GM12878 (cell line): Measurements from ENCODE around the gene IL15. TPM values are rescaled to one million over a fixed set of nuclear protein-coding genes. Genes with fewer than 3 reads are reported as not detected.
A peak's percentile ranks its signal among the peaks of the same experiment; 100 is the strongest.

Experiments
- ATAC-seq: fragments of 200-7000 bp; cut with Tn5 transposase; 3 replicates; pipeline ENCODE4 v1.9.1; 2020; ENCODE audit warnings: mild to moderate bottlenecking, moderate library complexity
- BruUV-seq: library from RNA; stranded (reverse); fragments of 400-500 nt; replicated peaks from 2 replicates; lab custom pipeline; 2021; lab: Mats Ljungman, UMichigan
- CTCF ChIA-PET: fragments of 300-600 bp; sonication (Branson Sonifier 250); formaldehyde crosslinking; extraction: SDS; loops from one replicate; lab custom pipeline; 2021; ENCODE audit warnings: inconsistent platforms; lab: Yijun Ruan, JAX
- POLR2A ChIA-PET: fragments of 350-600 bp; formaldehyde crosslinking; extraction: SDS; loops from one replicate; lab custom pipeline; 2021; ENCODE audit warnings: inconsistent platforms; lab: Charles Lee
- RAD21 ChIA-PET: fragments of 300-600 bp; sonication (Branson Sonifier 250); formaldehyde crosslinking; loops from one replicate; lab custom pipeline; 2023; ENCODE audit warnings: antibody characterized with exemption; ENCODE audit not compliant: unreplicated experiment; lab: Charles Lee
- SMC1A ChIA-PET: fragments of 300-600 bp; sonication (Branson Sonifier 250); formaldehyde crosslinking; loops from one replicate; lab custom pipeline; 2023; ENCODE audit not compliant: unreplicated experiment, uncharacterized antibody; lab: Charles Lee
- DNase-seq: peaks from one replicate; pipeline ENCODE4 v3.0.0-alpha.2; 2011; ENCODE audit warnings: low read depth, low spot score
- FAIRE-seq: peaks from 3 replicates; lab custom pipeline; 2011; peaks lifted over from hg19 to GRCh38; lab: Jason Lieb, UNC
- H2AFZ ChIP-seq: 2 replicates; pipeline ENCODE4 v1.6.0; 2011; ENCODE audit warnings: low read depth, low read length, control low read depth; ENCODE audit not compliant: control insufficient read depth
- H3K27ac ChIP-seq: 2 replicates; pipeline ENCODE4 v1.5.1; 2011; ENCODE audit warnings: control low read depth; ENCODE audit not compliant: control insufficient read depth, insufficient read depth
- H3K27me3 ChIP-seq, 2 experiments: replicated peaks in 1 of 2; 2 replicates each; pipeline versions ENCODE4 v1.6.0 to v1.6.1; 2011; ENCODE audit warnings: low read length in 1 of 2; ENCODE audit not compliant: control insufficient read depth in 2 of 2, insufficient read depth in 2 of 2
- H3K36me3 ChIP-seq, 2 experiments: 2 replicates each; pipeline ENCODE4 v1.5.1; 2011; ENCODE audit warnings: low read length in 1 of 2; ENCODE audit not compliant: control insufficient read depth in 2 of 2, insufficient read depth in 2 of 2
- H3K4me1 ChIP-seq: 2 replicates; pipeline ENCODE4 v1.6.1; 2011; ENCODE audit warnings: mild to moderate bottlenecking, low read length, moderate library complexity, mixed read lengths; ENCODE audit not compliant: control insufficient read depth, insufficient read depth
- H3K4me2 ChIP-seq: 2 replicates; pipeline ENCODE4 v1.6.0; 2011; ENCODE audit warnings: control low read depth; ENCODE audit not compliant: control insufficient read depth, insufficient read depth
- H3K4me3 ChIP-seq: fragments of 200-600 bp; sonication (generic); 2 replicates; pipeline ENCODE4 v1.5.1; 2016
- H3K79me2 ChIP-seq: 2 replicates; pipeline ENCODE4 v1.6.0; 2011; ENCODE audit warnings: low read length; ENCODE audit not compliant: control insufficient read depth, insufficient read depth
- H3K9ac ChIP-seq: 2 replicates; pipeline ENCODE4 v1.8.0; 2011; ENCODE audit warnings: low read length, control low read depth, mixed read lengths; ENCODE audit not compliant: control insufficient read depth, insufficient read depth
- H3K9me3 ChIP-seq: replicated peaks from 3 replicates; pipeline ENCODE4 v1.5.1; 2011; ENCODE audit warnings: mild to moderate bottlenecking, low read length; ENCODE audit not compliant: control insufficient read depth, insufficient read depth
- H4K20me1 ChIP-seq: 2 replicates; pipeline ENCODE4 v1.6.0; 2011; ENCODE audit not compliant: control insufficient read depth, insufficient read depth
- BCL11A ChIP-seq: IDR thresholded peaks from 2 replicates; pipeline ENCODE4 v1.6.1; 2011; ENCODE audit warnings: low read depth, low read length
- BRCA1 ChIP-seq: IDR thresholded peaks from 2 replicates; pipeline ENCODE4 v1.6.1; 2011; ENCODE audit warnings: low read depth, low read length, improper control_type of control experiment
- HDGF ChIP-seq: fragments of 450-650 bp; IDR thresholded peaks from 2 replicates; pipeline ENCODE4 v1.6.1; 2016; ENCODE audit warnings: antibody characterized with exemption
- JUND ChIP-seq: IDR thresholded peaks from 2 replicates; pipeline ENCODE4 v1.6.1; 2012; ENCODE audit warnings: low read depth, mild to moderate bottlenecking, low read length, improper control_type of control experiment, moderate library complexity
- KDM1A ChIP-seq: fragments of 200-600 bp; sonication (generic); IDR thresholded peaks from 2 replicates; pipeline ENCODE4 v1.6.1; 2016; ENCODE audit warnings: borderline replicate concordance
- NR2F1 ChIP-seq: fragments of 450-650 bp; conservative IDR thresholded peaks from 2 replicates; pipeline ENCODE4 v1.6.1; 2017; ENCODE audit warnings: mild to moderate bottlenecking
- NRF1 ChIP-seq: conservative IDR thresholded peaks from 2 replicates; pipeline ENCODE4 v1.6.1; 2011; ENCODE audit warnings: mild to moderate bottlenecking, low read depth, low read length, improper control_type of control experiment
- POU2F2 ChIP-seq: IDR thresholded peaks from 3 replicates; pipeline ENCODE4 v1.6.1; 2011; ENCODE audit warnings: low read depth, mild to moderate bottlenecking, low read length, borderline replicate concordance
- RAD21 ChIP-seq: IDR thresholded peaks from 2 replicates; pipeline ENCODE4 v1.6.1; 2011; ENCODE audit warnings: mild to moderate bottlenecking, low read depth, low read length, moderate library complexity; ENCODE audit not compliant: insufficient read depth
- SP1 ChIP-seq: IDR thresholded peaks from one replicate; pipeline ENCODE4 v1.6.1; 2011; ENCODE audit warnings: low read depth, low read length
- SPI1 ChIP-seq: IDR thresholded peaks from 2 replicates; pipeline ENCODE4 v1.6.1; 2011; ENCODE audit warnings: low read depth, mild to moderate bottlenecking, low read length, moderate library complexity, borderline replicate concordance; ENCODE audit not compliant: insufficient read depth
- SRF ChIP-seq, 2 experiments: IDR thresholded peaks; 2 replicates each; pipeline ENCODE4 v1.6.1; 2011; ENCODE audit warnings: low read depth in 2 of 2, low read length in 2 of 2, mild to moderate bottlenecking in 1 of 2, moderate library complexity in 1 of 2
- STAT1 ChIP-seq: fragments of 450-650 bp; conservative IDR thresholded peaks from 2 replicates; pipeline ENCODE4 v1.6.1; 2014; ENCODE audit warnings: antibody characterized with exemption, mild to moderate bottlenecking
- SUPT20H ChIP-seq: IDR thresholded peaks from 2 replicates; pipeline ENCODE4 v1.6.1; 2011; ENCODE audit warnings: low read depth, mild to moderate bottlenecking, low read length, moderate library complexity, borderline replicate concordance; ENCODE audit not compliant: control insufficient read depth
- TBL1XR1 ChIP-seq: IDR thresholded peaks from 2 replicates; pipeline ENCODE4 v1.6.1; 2012; ENCODE audit warnings: low read depth, low read length, improper control_type of control experiment
- WGBS: methylation state at CpG from one replicate; pipeline ENCODE4 v1.1.6; 2016; ENCODE audit warnings: low lambda C conversion rate; ENCODE audit not compliant: insufficient replicate concordance, insufficient coverage; ENCODE audit errors: missing lambda C conversion rate; 5-methylcytosine and 5-hydroxymethylcytosine counted together
- in situ Hi-C: fragments of 300-500 bp; cut with MboI; formaldehyde crosslinking; loops from 9 replicates; pipeline ENCODE4 v1.14.3; 2018; ENCODE audit warnings: mixed read lengths
- intact Hi-C: fragments of 100-400 bp; cut with micrococcal nuclease; formaldehyde crosslinking; loops from one replicate; pipeline ENCODE4 v1.14.2; 2022; ENCODE audit not compliant: unreplicated experiment
- polyA plus RNA-seq, 11 experiments: library from polyadenylated mRNA; depleted of rRNA in 4 of 11; unstranded in 6 of 11; stranded (reverse) in 5 of 11; fragments of >200 nt; fragmentation: Nextera tagmentation in 4 of 11; fragmentation: Illumina TruSeq in 1 of 11; extraction: Ambion mirVana in 4 of 11; extraction: Trizol in 1 of 11; gene quantifications; 1 replicate in 1 of 11; 2 replicates in 10 of 11; pipeline versions ENCODE4 v1.2.1 to v1.2.3, GENCODE V29; 2011 to 2016; ENCODE audit warnings: inconsistent platforms in 2 of 11, missing spikeins in 2 of 11, low read depth in 1 of 11
- total RNA-seq, 4 experiments: library from RNA; depleted of rRNA in 3 of 4; stranded (reverse); fragments of >200 nt in 3 of 4; fragmentation: Illumina TruSeq in 1 of 4; extraction: Trizol in 1 of 4; gene quantifications; 2 replicates each; pipeline versions ENCODE4 v1.2.1 to v1.2.3, GENCODE V29; 2013 to 2021
- TF ChIP-seq, protein P1 (sequence below): IDR thresholded peaks from 2 replicates; pipeline ENCODE4 v1.6.1; 2012; ENCODE audit warnings: low read depth, low read length, improper control_type of control experiment
- TF ChIP-seq, protein P2 (sequence below): fragments of 450-650 bp; IDR thresholded peaks from 2 replicates; pipeline ENCODE4 v1.6.1; 2017; ENCODE audit warnings: borderline replicate concordance
- TF ChIP-seq, protein P3 (sequence below): IDR thresholded peaks from 2 replicates; pipeline ENCODE4 v1.6.1; 2011; ENCODE audit warnings: borderline replicate concordance, low read depth, mild to moderate bottlenecking, moderate library complexity, low read length; ENCODE audit not compliant: insufficient read depth, poor library complexity, severe bottlenecking
- TF ChIP-seq, protein P4 (sequence below): fragments of 450-650 bp; IDR thresholded peaks from 2 replicates; pipeline ENCODE4 v1.6.1; 2016; ENCODE audit warnings: mild to moderate bottlenecking

The IL15 gene
- total and polyA plus RNA-seq, 10 of the 15 experiments (the other 5 are each of a cell fraction or from before 2014, with no cell fraction given): 6.0 to 11.4 (median 8.2) TPM

DNA sequence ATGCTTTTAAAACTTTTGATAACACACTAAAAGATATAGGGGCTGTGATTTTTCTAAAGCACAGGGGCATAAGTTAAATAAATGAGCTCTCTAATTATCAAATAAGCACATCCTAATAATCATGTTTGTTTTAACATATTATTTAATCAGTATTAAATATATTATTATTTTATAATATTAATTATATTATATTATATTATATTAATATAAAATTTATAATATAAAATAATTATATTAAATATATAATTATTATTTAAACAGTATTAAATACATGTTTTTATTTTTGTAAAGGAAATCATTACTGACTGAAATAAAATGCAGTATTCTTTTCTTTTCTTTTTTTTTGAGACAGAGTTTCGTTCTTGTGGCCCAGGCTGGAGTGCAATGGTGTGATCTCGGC, 136.5 kb downstream of the IL15 start:
- Histone ChIP-seq H3K9ac (no peak overlapping the region), H3K4me3 (no peak overlapping the region), H3K36me3 (no peaks in the 10 kb centered on the region), H3K79me2 (no peaks in the 10 kb centered on the region), H3K4me1 (peaks cover 3% of the 10 kb centered on the region; the same call in 1 of the 2 replicates), H3K4me2 (peak overlapping the region; percentile 82; the same call in 1 of the 2 replicates), H3K27me3 (no peaks in the 10 kb centered on the region), H3K27ac (no peak overlapping the region; the same call in 1 of the 2 replicates), H3K9me3 (no peaks in the 10 kb centered on the region), H2AFZ (no peak overlapping the region; the same call in 1 of the 2 replicates), H4K20me1 (no peaks in the 10 kb centered on the region)
- no peak for DNase-seq
- RAD21 ChIA-PET: no interaction called here
- no peak for ATAC-seq
- 94% methylated on average over 2 of the region's 2 CpGs for WGBS
- POLR2A ChIA-PET: no interaction called here
- CTCF ChIA-PET: no interaction called here
- no peak for FAIRE-seq
- TF ChIP-seq JUND: no peak
- TF ChIP-seq NR2F1: no peak
- no peak for TF ChIP-seq SPI1
- no peak for TF ChIP-seq BRCA1
- TF ChIP-seq SP1: no peak
- TF ChIP-seq RAD21: no peak
- no peak for TF ChIP-seq STAT1
- TF ChIP-seq SUPT20H: no peak
- no peak for TF ChIP-seq BCL11A
- TF ChIP-seq, protein P1, sequence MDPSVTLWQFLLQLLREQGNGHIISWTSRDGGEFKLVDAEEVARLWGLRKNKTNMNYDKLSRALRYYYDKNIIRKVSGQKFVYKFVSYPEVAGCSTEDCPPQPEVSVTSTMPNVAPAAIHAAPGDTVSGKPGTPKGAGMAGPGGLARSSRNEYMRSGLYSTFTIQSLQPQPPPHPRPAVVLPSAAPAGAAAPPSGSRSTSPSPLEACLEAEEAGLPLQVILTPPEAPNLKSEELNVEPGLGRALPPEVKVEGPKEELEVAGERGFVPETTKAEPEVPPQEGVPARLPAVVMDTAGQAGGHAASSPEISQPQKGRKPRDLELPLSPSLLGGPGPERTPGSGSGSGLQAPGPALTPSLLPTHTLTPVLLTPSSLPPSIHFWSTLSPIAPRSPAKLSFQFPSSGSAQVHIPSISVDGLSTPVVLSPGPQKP: no peak
- TF ChIP-seq POU2F2: no peak
- TF ChIP-seq, protein P2, sequence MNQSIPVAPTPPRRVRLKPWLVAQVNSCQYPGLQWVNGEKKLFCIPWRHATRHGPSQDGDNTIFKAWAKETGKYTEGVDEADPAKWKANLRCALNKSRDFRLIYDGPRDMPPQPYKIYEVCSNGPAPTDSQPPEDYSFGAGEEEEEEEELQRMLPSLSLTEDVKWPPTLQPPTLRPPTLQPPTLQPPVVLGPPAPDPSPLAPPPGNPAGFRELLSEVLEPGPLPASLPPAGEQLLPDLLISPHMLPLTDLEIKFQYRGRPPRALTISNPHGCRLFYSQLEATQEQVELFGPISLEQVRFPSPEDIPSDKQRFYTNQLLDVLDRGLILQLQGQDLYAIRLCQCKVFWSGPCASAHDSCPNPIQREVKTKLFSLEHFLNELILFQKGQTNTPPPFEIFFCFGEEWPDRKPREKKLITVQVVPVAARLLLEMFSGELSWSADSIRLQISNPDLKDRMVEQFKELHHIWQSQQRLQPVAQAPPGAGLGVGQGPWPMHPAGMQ: no peak
- no peak for TF ChIP-seq TBL1XR1
- no peak for TF ChIP-seq NRF1
- no peak for TF ChIP-seq KDM1A
- no peak for TF ChIP-seq HDGF
- TF ChIP-seq, protein P3, sequence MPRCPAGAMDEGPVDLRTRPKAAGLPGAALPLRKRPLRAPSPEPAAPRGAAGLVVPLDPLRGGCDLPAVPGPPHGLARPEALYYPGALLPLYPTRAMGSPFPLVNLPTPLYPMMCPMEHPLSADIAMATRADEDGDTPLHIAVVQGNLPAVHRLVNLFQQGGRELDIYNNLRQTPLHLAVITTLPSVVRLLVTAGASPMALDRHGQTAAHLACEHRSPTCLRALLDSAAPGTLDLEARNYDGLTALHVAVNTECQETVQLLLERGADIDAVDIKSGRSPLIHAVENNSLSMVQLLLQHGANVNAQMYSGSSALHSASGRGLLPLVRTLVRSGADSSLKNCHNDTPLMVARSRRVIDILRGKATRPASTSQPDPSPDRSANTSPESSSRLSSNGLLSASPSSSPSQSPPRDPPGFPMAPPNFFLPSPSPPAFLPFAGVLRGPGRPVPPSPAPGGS: no peak
- TF ChIP-seq, protein P4, sequence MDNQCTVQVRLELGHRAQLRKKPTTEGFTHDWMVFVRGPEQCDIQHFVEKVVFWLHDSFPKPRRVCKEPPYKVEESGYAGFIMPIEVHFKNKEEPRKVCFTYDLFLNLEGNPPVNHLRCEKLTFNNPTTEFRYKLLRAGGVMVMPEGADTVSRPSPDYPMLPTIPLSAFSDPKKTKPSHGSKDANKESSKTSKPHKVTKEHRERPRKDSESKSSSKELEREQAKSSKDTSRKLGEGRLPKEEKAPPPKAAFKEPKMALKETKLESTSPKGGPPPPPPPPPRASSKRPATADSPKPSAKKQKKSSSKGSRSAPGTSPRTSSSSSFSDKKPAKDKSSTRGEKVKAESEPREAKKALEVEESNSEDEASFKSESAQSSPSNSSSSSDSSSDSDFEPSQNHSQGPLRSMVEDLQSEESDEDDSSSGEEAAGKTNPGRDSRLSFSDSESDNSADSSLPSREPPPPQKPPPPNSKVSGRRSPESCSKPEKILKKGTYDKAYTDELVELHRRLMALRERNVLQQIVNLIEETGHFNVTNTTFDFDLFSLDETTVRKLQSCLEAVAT: no peak
- no peak for TF ChIP-seq SRF (IDR thresholded peaks at IDR 0.05; ENCODE audit: low read depth in 2 of 2, low read length in 2 of 2)
- intact Hi-C loops (loop anchor here (5.0 kb wide), 1 partner anchor 266 kb away; no protein-coding TSS in a partner anchor), in situ Hi-C loops (no loop called here)
- SMC1A ChIA-PET: no interaction called here
- BruUV-seq: no TSS peak
